ENCODE data around the gene CALY.

The CALY gene

DNA sequence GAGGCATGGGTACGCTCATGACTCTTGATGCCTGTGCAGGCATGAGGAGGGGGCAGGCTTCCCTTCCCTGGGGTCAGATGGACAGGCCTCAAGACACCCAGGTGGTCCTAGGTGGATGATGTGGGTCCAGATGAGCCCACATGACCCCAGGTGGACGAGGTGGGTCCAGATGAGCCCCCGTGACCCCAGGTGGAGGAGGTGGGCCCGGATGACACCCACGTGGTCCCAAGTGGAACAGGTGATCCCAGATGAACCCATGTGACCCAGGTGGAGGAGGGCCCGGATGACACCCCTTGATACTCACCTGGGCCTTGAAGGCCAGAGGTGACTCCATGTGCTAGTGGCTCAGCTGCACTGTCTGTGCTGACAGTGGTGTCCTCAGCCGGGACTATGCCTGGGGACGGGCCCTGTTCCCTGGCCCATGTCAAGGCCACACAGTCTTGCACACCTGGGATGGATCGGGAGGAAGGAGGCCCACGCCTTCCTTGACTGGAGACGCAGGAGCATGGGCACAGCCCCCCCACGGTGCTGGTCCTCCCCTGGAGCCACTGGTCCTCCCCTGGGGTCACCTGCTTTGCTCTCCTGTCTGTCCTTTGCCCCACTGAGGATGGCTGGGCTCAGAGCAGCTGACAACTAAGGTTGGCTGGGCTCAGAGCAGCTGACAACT, 13.7 kb upstream of the CALY start:
- no peak overlapping the region for H3K4me3 ChIP-seq (ENCODE audit: low read depth, low read length)
- TF ChIP-seq CTCF (IDR thresholded peaks at IDR 0.05; ENCODE audit: borderline replicate concordance, insufficient read depth, low read depth, low read length), result no peak

GRCh38 chr10:133349577-133350011, 12.9 kb upstream of the CALY start:
- no peak for TF ChIP-seq CTCF (IDR thresholded peaks at IDR 0.05; ENCODE audit: borderline replicate concordance, insufficient read depth, low read depth, low read length)
- H3K4me3 ChIP-seq (ENCODE audit: low read depth, low read length), result no peak overlapping the region

- no peak for TF ChIP-seq CTCF (IDR thresholded peaks at IDR 0.05; ENCODE audit: borderline replicate concordance, insufficient read depth, low read depth, low read length)
- no peak overlapping the region for H3K4me3 ChIP-seq (ENCODE audit: low read depth, low read length)
These were observed 12.5 kb upstream of the CALY start for GRCh38 chr10:133349160-133349568.

GRCh38 chr10:133347710-133348517, 11.2 kb upstream of the CALY start:
- H3K4me3 ChIP-seq (ENCODE audit: low read depth, low read length), result no peak overlapping the region
- no peak for TF ChIP-seq CTCF (IDR thresholded peaks at IDR 0.05; ENCODE audit: borderline replicate concordance, insufficient read depth, low read depth, low read length)

DNA sequence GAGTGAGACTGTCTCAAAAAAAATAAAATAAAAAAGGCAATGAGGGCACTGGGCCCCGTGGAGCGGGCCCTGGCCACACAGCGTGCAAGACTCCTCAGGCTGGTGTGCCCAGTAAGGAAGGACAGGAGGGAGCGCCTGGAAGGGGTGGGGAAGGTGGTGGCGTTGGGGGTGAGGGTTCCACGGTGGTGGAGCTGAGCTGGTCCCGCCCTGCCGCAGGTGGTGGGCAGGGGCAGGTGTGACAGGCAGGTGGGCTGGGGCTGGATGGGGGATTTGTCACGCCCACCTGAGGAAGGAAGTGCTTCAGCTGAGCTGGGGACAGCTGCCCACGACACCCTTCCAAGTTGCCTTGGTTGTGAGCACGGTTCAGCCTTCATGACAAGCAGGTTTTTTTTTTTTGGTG, 9.7 kb upstream of the CALY start:
- no peak for TF ChIP-seq CTCF (IDR thresholded peaks at IDR 0.05; ENCODE audit: borderline replicate concordance, insufficient read depth, low read depth, low read length)

GRCh38 chr10:133344236-133344635, 7.5 kb upstream of the CALY start:
- TF ChIP-seq CTCF (IDR thresholded peaks at IDR 0.05; ENCODE audit: borderline replicate concordance, insufficient read depth, low read depth, low read length), result no peak

More for the DNA sequence above, 9.7 kb upstream of the CALY start:
- no peak overlapping the region for H3K4me3 ChIP-seq (ENCODE audit: low read depth, low read length)

DNA sequence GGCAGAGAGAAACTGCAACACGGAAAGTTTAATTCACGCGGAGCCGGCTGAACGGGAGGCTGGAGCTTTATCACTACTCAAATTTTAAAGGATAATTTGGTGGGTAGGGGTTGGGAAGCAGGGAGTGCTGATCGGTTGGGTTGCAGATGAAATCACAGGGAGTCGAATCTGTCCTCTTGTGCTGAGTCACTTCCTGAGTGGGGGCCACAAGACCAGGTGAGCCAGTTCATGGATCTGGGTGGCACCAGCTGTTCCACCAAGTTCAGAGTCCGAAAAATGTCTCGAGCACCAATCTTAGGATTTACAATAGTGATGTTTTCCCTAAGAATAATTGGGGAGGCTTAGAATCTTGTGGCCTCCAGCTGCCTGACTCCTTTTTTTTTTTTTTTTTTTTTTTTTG, 6.9 kb upstream of the CALY start:
- TF ChIP-seq CTCF (IDR thresholded peaks at IDR 0.05; ENCODE audit: borderline replicate concordance, insufficient read depth, low read depth, low read length), result no peak

More at GRCh38 chr10:133344236-133344635, 7.5 kb upstream of the CALY start:
- no peak overlapping the region for H3K4me3 ChIP-seq (ENCODE audit: low read depth, low read length)

More for the DNA sequence above, 6.9 kb upstream of the CALY start:
- no peak overlapping the region for H3K4me3 ChIP-seq (ENCODE audit: low read depth, low read length)

Data from GM12875 (cell line).